ENCODE data around the gene S100A1.
"Not testable (repeated sequence)": the region's sequence is repeated elsewhere in the genome, so short reads cannot be mapped to it uniquely, and the experiment has no call there.

The S100A1 gene

GRCh38 chr1:153670859-153671627, 42.8 kb downstream of the S100A1 start, which contains the start of gene ILF2:
TSS of gene ILF2 (minus strand) at chr1:153670993. CDS start at chr1:153670922, 71 bp downstream.
- Histone ChIP-seq H2AFZ (ENCODE audit: low read length) (peak within 1 kb of the TSS; percentile 86), H3K9ac (ENCODE audit: low read depth, low read length, poor library complexity) (peak within 1 kb of the TSS; percentile 93), H3K36me3 (replicated peaks in 1 of 2; ENCODE audit: control insufficient read depth in 2 of 2, insufficient read depth in 2 of 2, low read length in 2 of 2) (peaks cover 28 to 41% of the 10 kb centered on the region in 2 donors), H3K4me1 (ENCODE audit: control insufficient read depth in 2 of 2, insufficient read depth in 1 of 2, low read depth in 1 of 2, low read length in 2 of 2) (peaks cover 3 to 9% of the 10 kb centered on the region in 2 donors), H3K4me2 (ENCODE audit: insufficient read depth, low read length, poor library complexity, severe bottlenecking) (peak within 1 kb of the TSS; percentile 85), H3K27me3 (ENCODE audit: control insufficient read depth in 3 of 3, insufficient read depth in 3 of 3, low read depth in 1 of 3, low read length in 3 of 3) (no peaks in the 10 kb centered on the region), H3K9me3 (replicated peaks in 1 of 2; ENCODE audit: control insufficient read depth in 2 of 2, insufficient read depth in 1 of 2, low read depth in 1 of 2, low read length in 2 of 2) (no peaks in the 10 kb centered on the region), H3K4ac (ENCODE audit: low read length) (peak within 1 kb of the TSS; percentile 26), H2BK120ac (ENCODE audit: low read depth, low read length) (no peak within 1 kb of the TSS), H3K79me1 (ENCODE audit: low read depth, low read length) (peaks cover 3% of the 10 kb centered on the region), H4K91ac (ENCODE audit: low read depth, low read length, poor library complexity) (no peak within 1 kb of the TSS), H4K8ac (ENCODE audit: low read depth, low read length) (no peak within 1 kb of the TSS), H2BK12ac (ENCODE audit: low read length) (no peak within 1 kb of the TSS), H3K4me3 (ENCODE audit: low read length in 2 of 2) (peak within 1 kb of the TSS; percentile 92 to 98), H2AK5ac (ENCODE audit: low read depth, low read length) (peak within 1 kb of the TSS; percentile 99), H2BK5ac (ENCODE audit: low read length) (peak within 1 kb of the TSS; percentile 1), H3K27ac (replicated peaks; ENCODE audit: low read length) (peak within 1 kb of the TSS; percentile 73), H3K14ac (ENCODE audit: low read length) (no peak within 1 kb of the TSS), H2BK15ac (ENCODE audit: low read length) (no peak within 1 kb of the TSS), H3K23ac (ENCODE audit: low read depth, low read length, poor library complexity) (peak within 1 kb of the TSS; percentile 18), H3K18ac (ENCODE audit: low read length) (peak within 1 kb of the TSS; percentile 79)
- WGBS, 2 donors (ENCODE audit: extremely low coverage in 2 of 2, insufficient read length in 2 of 2, insufficient replicate concordance in 1 of 2) = no CpG with 5 or more reads among the region's 35 CpGs
- peak; percentile 100 for DNase-seq (ENCODE audit: low spot score)

GRCh38 chr1:153671628-153672353, 43.6 kb downstream of the S100A1 start:
- H3K4me1 ChIP-seq (ENCODE audit: control insufficient read depth in 2 of 2, insufficient read depth in 1 of 2, low read depth in 1 of 2, low read length in 2 of 2); DNase-seq (ENCODE audit: low spot score); H3K23ac ChIP-seq (ENCODE audit: low read depth, low read length, poor library complexity); H3K9ac ChIP-seq (ENCODE audit: low read depth, low read length, poor library complexity); H3K14ac ChIP-seq (ENCODE audit: low read length); H3K4ac ChIP-seq (ENCODE audit: low read length); H3K27me3 ChIP-seq (ENCODE audit: control insufficient read depth in 3 of 3, insufficient read depth in 3 of 3, low read depth in 1 of 3, low read length in 3 of 3); H2BK12ac ChIP-seq (ENCODE audit: low read length); H3K79me1 ChIP-seq (ENCODE audit: low read depth, low read length); H3K9me3 ChIP-seq (replicated peaks in 1 of 2; ENCODE audit: control insufficient read depth in 2 of 2, insufficient read depth in 1 of 2, low read depth in 1 of 2, low read length in 2 of 2); H3K18ac ChIP-seq (ENCODE audit: low read length); H4K8ac ChIP-seq (ENCODE audit: low read depth, low read length); H4K91ac ChIP-seq (ENCODE audit: low read depth, low read length, poor library complexity); H2BK15ac ChIP-seq (ENCODE audit: low read length); H2AK5ac ChIP-seq (ENCODE audit: low read depth, low read length); H2BK120ac ChIP-seq (ENCODE audit: low read depth, low read length); H2BK5ac ChIP-seq (ENCODE audit: low read length): not testable (repeated sequence)
- Histone ChIP-seq H3K36me3 (replicated peaks in 1 of 2; ENCODE audit: control insufficient read depth in 2 of 2, insufficient read depth in 2 of 2, low read length in 2 of 2) (peaks cover 22 to 34% of the 10 kb centered on the region in 2 donors), H2AFZ (ENCODE audit: low read length) (peak overlapping the region; percentile 86), H3K27ac (replicated peaks; ENCODE audit: low read length) (peak overlapping the region; percentile 73), H3K4me2 (ENCODE audit: insufficient read depth, low read length, poor library complexity, severe bottlenecking) (peak overlapping the region; percentile 42), H3K4me3 (ENCODE audit: low read length in 2 of 2) (peak overlapping the region; percentile 62 to 88)
- WGBS, 2 donors (ENCODE audit: extremely low coverage in 2 of 2, insufficient read length in 2 of 2, insufficient replicate concordance in 1 of 2) = no CpG with 5 or more reads among the region's 28 CpGs

GRCh38 chr1:153673511-153673910, 45.3 kb downstream of the S100A1 start:
- H2BK120ac ChIP-seq (ENCODE audit: low read depth, low read length) = no peak overlapping the region
- H2AK5ac ChIP-seq (ENCODE audit: low read depth, low read length) = no peak overlapping the region
- no peak overlapping the region for H3K4me2 ChIP-seq (ENCODE audit: insufficient read depth, low read length, poor library complexity, severe bottlenecking)
- H3K27ac ChIP-seq (replicated peaks; ENCODE audit: low read length) = no peak overlapping the region
- no peak for DNase-seq (ENCODE audit: low spot score)
- peaks cover 10 to 17% of the 10 kb centered on the region in 2 donors for H3K36me3 ChIP-seq (replicated peaks in 1 of 2; ENCODE audit: control insufficient read depth in 2 of 2, insufficient read depth in 2 of 2, low read length in 2 of 2)
- no peak overlapping the region for H3K4ac ChIP-seq (ENCODE audit: low read length)
- no peak overlapping the region for H4K8ac ChIP-seq (ENCODE audit: low read depth, low read length)
- H3K4me3 ChIP-seq (ENCODE audit: low read length in 2 of 2) = no peak overlapping the region
- peaks cover 7 to 15% of the 10 kb centered on the region in 2 donors for H3K4me1 ChIP-seq (ENCODE audit: control insufficient read depth in 2 of 2, insufficient read depth in 1 of 2, low read depth in 1 of 2, low read length in 2 of 2)
- no peak overlapping the region for H4K91ac ChIP-seq (ENCODE audit: low read depth, low read length, poor library complexity)
- H2AFZ ChIP-seq (ENCODE audit: low read length) = no peak overlapping the region
- no peak overlapping the region for H2BK5ac ChIP-seq (ENCODE audit: low read length)
- H3K79me1 ChIP-seq (ENCODE audit: low read depth, low read length) = no peaks in the 10 kb centered on the region
- no peak overlapping the region for H3K18ac ChIP-seq (ENCODE audit: low read length)
- H3K14ac ChIP-seq (ENCODE audit: low read length) = no peak overlapping the region
- no peak overlapping the region for H3K9ac ChIP-seq (ENCODE audit: low read depth, low read length, poor library complexity)
- no peaks in the 10 kb centered on the region for H3K9me3 ChIP-seq (replicated peaks in 1 of 2; ENCODE audit: control insufficient read depth in 2 of 2, insufficient read depth in 1 of 2, low read depth in 1 of 2, low read length in 2 of 2)
- no peak overlapping the region for H2BK12ac ChIP-seq (ENCODE audit: low read length)
- H3K23ac ChIP-seq (ENCODE audit: low read depth, low read length, poor library complexity) = no peak overlapping the region
- no CpG with 5 or more reads among the region's 2 CpGs for WGBS, 2 donors (ENCODE audit: extremely low coverage in 2 of 2, insufficient read length in 2 of 2, insufficient replicate concordance in 1 of 2)
- H2BK15ac ChIP-seq (ENCODE audit: low read length) = no peak overlapping the region
- H3K27me3 ChIP-seq (ENCODE audit: control insufficient read depth in 3 of 3, insufficient read depth in 3 of 3, low read depth in 1 of 3, low read length in 3 of 3) = peaks cover 6 to 10% (median 8%) of the 10 kb centered on the region in 3 experiments
